ENCODE results near the gene SNX30.

DNA sequence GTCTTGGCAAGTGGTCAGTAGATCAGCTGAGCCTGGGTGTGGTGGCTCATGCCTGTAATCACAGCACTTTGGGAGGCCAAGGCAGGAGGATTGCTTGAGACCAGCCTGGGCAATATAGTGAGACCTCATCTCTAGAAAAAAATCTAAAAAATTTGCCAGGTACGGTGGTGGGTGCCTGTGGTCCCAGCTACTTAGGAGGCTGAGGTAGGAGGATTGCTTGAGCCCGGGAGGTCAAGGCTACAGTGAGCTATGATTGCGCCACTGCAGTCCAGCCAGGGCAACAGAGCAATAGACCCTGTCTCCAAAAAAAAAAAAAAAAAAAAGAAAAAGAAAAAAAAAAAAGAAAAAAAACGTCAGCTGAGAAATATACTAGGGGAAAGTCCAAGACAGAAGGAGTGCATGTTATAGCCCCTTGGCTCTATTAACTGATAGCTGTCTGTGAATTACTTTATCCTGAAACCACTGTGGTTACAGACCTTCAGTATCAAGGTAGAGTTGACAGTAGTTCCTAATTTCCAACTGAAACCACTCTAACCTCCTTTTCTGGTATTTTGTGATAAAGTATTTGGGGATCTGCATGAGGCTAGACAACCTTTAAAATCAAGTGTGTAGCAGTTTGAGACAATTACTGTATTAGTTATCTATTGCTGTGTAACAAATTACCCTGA is 30.3 kb upstream of the SNX30 start:
- TF ChIP-seq, protein P1, sequence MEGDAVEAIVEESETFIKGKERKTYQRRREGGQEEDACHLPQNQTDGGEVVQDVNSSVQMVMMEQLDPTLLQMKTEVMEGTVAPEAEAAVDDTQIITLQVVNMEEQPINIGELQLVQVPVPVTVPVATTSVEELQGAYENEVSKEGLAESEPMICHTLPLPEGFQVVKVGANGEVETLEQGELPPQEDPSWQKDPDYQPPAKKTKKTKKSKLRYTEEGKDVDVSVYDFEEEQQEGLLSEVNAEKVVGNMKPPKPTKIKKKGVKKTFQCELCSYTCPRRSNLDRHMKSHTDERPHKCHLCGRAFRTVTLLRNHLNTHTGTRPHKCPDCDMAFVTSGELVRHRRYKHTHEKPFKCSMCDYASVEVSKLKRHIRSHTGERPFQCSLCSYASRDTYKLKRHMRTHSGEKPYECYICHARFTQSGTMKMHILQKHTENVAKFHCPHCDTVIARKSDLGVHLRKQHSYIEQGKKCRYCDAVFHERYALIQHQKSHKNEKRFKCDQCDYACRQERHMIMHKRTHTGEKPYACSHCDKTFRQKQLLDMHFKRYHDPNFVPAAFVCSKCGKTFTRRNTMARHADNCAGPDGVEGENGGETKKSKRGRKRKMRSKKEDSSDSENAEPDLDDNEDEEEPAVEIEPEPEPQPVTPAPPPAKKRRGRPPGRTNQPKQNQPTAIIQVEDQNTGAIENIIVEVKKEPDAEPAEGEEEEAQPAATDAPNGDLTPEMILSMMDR (IDR thresholded peaks at IDR 0.05), result no peak
- TF ChIP-seq POLR2A (IDR thresholded peaks at IDR 0.05) (no peak), POLR2AphosphoS5 (IDR thresholded peaks at IDR 0.05; ENCODE audit: insufficient read depth in 1 of 2, low read depth in 1 of 2) (no peak)

Data from vagina (tissue), 2 donors.